ENCODE data around the gene MRTFA. TPM values are rescaled to one million over a fixed set of nuclear protein-coding genes. Genes with fewer than 3 reads are reported as not detected.

The MRTFA gene
- total RNA-seq, 1 donor from 2014 or later: 115 TPM

- H3K9me3 Mint-ChIP-seq: no peaks in the 10 kb centered on the region
- CTCF ChIA-PET: no interaction called here
- intact Hi-C loops (cut with micrococcal nuclease): no loop called here
These were observed 234.5 kb downstream of the MRTFA start for GRCh38 chr22:40401981-40402406.

DNA sequence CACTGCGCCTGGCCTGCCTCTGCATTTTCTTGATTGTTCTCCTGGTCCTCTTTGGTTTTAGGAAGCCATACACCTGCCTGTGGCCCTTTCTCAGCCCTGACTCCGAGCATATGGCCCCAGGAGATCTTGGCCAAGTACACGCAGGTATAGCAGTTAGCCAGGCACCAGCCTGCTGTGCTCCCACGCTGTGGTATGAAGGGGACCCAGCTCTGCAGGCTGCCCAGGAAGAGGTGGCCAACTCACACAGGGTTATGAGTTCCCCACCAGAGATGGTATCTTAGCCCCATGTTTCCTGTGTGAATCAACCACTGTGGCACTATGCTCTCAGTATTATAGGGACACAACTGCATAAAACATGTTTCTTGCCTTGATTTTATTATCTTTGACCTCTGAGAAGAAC, 235.0 kb downstream of the MRTFA start:
- no peaks in the 10 kb centered on the region for H3K9me3 Mint-ChIP-seq
- ChIA-PET POLR2A (interaction anchor here (0.6 to 4.7 kb wide), 6 partner anchors 10 to 31 kb away, joined by 3 to 29 read pairs (median 8); partner anchors contain the start of gene SGSM3), CTCF (no interaction called here)
- H3K27ac Mint-ChIP-seq: peak overlapping the region; percentile 94
- no peak for TF ChIP-seq CTCF (IDR thresholded peaks at IDR 0.05)
- H3K27me3 Mint-ChIP-seq: no peaks in the 10 kb centered on the region
- peak; percentile 14 for DNase-seq
- peaks cover 69% of the 10 kb centered on the region for H3K4me1 Mint-ChIP-seq
- H3K36me3 Mint-ChIP-seq (ENCODE audit: low read depth): peaks cover 46% of the 10 kb centered on the region
- ATAC-seq (ENCODE audit: low read depth): no peak
- intact Hi-C loops (cut with micrococcal nuclease): no loop called here
- H3K4me3 Mint-ChIP-seq: peak overlapping the region; percentile 64

More at GRCh38 chr22:40401981-40402406, 234.5 kb downstream of the MRTFA start:
- peaks cover 50% of the 10 kb centered on the region for H3K36me3 Mint-ChIP-seq (ENCODE audit: low read depth)
- peak overlapping the region; percentile 64 for H3K4me3 Mint-ChIP-seq
- H3K27me3 Mint-ChIP-seq: no peaks in the 10 kb centered on the region
- ATAC-seq (ENCODE audit: low read depth) (peak; percentile 46), DNase-seq (no peak)
- TF ChIP-seq CTCF (IDR thresholded peaks at IDR 0.05): no peak
- H3K4me1 Mint-ChIP-seq: peaks cover 64% of the 10 kb centered on the region
- POLR2A ChIA-PET: interaction anchor here (0.6 to 4.7 kb wide), 6 partner anchors 10 to 32 kb away, joined by 3 to 29 read pairs (median 8); partner anchors contain the start of gene SGSM3
- peak overlapping the region; percentile 94 for H3K27ac Mint-ChIP-seq

DNA sequence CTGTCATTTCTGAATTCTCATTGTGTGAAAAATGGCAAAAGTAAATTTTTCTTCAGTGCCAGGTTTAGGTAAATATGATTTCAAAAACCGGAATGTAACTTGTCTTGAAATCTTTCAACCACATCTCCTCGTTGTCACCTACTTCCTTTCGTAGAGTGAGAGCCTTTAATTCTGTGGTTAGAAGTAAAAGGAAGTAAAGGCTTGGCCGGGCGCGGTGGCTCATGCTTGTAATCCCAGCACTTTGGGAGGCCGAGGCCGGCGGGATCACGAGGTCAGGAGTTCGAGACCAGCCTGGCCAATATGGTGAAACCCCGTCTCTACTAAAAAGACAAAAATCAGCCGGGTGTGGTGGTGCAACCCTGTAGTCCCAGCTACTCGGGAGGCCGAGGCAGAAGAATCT, 236.4 kb downstream of the MRTFA start:
- H3K27me3 Mint-ChIP-seq: no peaks in the 10 kb centered on the region
- intact Hi-C loops (cut with micrococcal nuclease): loop anchor here (1.0 kb wide), 4 partner anchors 14 to 36 kb away; partner anchors contain the start of gene SGSM3
- POLR2A ChIA-PET: interaction anchor here (1.0 to 4.7 kb wide), 6 partner anchors 12 to 356 kb away, joined by 3 to 29 read pairs (median 6); partner anchors contain the start of gene SGSM3
- TF ChIP-seq CTCF (IDR thresholded peaks at IDR 0.05): no peak
- H3K9me3 Mint-ChIP-seq: no peaks in the 10 kb centered on the region
- CTCF ChIA-PET: interaction anchor here (1.2 to 1.7 kb wide), 3 partner anchors 15 to 30 kb away, joined by 4 to 7 read pairs (median 5); partner anchors contain the start of gene SGSM3
- ATAC-seq (ENCODE audit: low read depth) (peak; percentile 59), DNase-seq (peak; percentile 49)
- peak overlapping the region; percentile 78 for H3K4me3 Mint-ChIP-seq
- peaks cover 36% of the 10 kb centered on the region for H3K36me3 Mint-ChIP-seq (ENCODE audit: low read depth)
- H3K4me1 Mint-ChIP-seq: peaks cover 82% of the 10 kb centered on the region
- peak overlapping the region; percentile 94 for H3K27ac Mint-ChIP-seq

DNA sequence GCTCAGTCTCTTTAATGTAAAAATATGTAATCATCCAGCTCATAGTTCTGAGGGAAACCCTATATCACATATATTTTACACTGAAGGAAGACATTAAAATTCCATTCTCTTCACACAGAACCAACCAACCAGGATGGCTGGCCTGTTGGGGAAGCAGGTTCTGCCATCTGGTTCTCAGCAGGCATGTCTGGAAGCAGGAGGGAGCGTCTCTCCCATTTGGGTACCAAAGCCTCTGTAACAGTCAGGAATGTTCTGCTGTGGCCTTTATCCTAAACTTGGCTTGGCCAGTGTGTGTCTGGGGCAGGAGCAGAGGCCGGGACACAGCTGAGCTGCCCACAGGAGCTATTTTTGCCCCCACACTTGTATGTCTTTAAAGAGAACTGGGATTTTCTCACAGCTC, 236.9 kb downstream of the MRTFA start:
- Mint-ChIP-seq H3K4me1 (peaks cover 86% of the 10 kb centered on the region), H3K4me3 (peak overlapping the region; percentile 78), H3K36me3 (ENCODE audit: low read depth) (peaks cover 32% of the 10 kb centered on the region), H3K27me3 (no peaks in the 10 kb centered on the region), H3K9me3 (no peaks in the 10 kb centered on the region), H3K27ac (peak overlapping the region; percentile 94)
- CTCF ChIA-PET: interaction anchor here (1.0 to 1.8 kb wide), 5 partner anchors 16 to 37 kb away, joined by 3 to 7 read pairs (median 4); partner anchors contain the start of gene SGSM3
- ATAC-seq (ENCODE audit: low read depth) (peak; percentile 6), DNase-seq (no peak)
- TF ChIP-seq CTCF (IDR thresholded peaks at IDR 0.05): no peak
- intact Hi-C loops (cut with micrococcal nuclease): loop anchor here (1.0 kb wide), 4 partner anchors 14 to 37 kb away; partner anchors contain the start of gene SGSM3
- POLR2A ChIA-PET: interaction anchor here (0.7 to 4.7 kb wide), 9 partner anchors 11 to 355 kb away, joined by 3 to 29 read pairs (median 6); partner anchors contain the start of gene SGSM3

GRCh38 chr22:40397396-40397795, 239.1 kb downstream of the MRTFA start:
- no peak for DNase-seq
- Mint-ChIP-seq H3K9me3 (no peaks in the 10 kb centered on the region), H3K27ac (peak overlapping the region; percentile 80), H3K4me3 (no peak overlapping the region), H3K4me1 (peaks cover 86% of the 10 kb centered on the region), H3K36me3 (ENCODE audit: low read depth) (peaks cover 18% of the 10 kb centered on the region), H3K27me3 (no peaks in the 10 kb centered on the region)
- CTCF ChIA-PET: interaction anchor here (0.7 to 1.5 kb wide), 2 partner anchors 12 to 39 kb away, joined by 3 to 7 read pairs; no protein-coding TSS in a partner anchor
- ATAC-seq (ENCODE audit: low read depth): no peak
- intact Hi-C loops (cut with micrococcal nuclease): no loop called here
- POLR2A ChIA-PET: interaction anchor here (0.6 to 1.6 kb wide), 5 partner anchors 10 to 37 kb away, joined by 3 to 9 read pairs (median 3); no protein-coding TSS in a partner anchor
- no peak for TF ChIP-seq CTCF (IDR thresholded peaks at IDR 0.05)

Measured in activated B cell treated with CpG ODN at 0.5 μM for 24 hours (primary cell).